ENCODE results near the gene C1orf210.
A peak's percentile ranks its signal among the peaks of the same experiment; 100 is the strongest.

C1orf210 gene

GRCh38 chr1:43293176-43293575, 7.8 kb upstream of the C1orf210 start:
- peak; percentile 19 for DNase-seq

- no peak for DNase-seq
Measured at GRCh38 chr1:43292679-43293078, 7.3 kb upstream of the C1orf210 start.

- no peak for DNase-seq
Measured at GRCh38 chr1:43292216-43292615, 6.8 kb upstream of the C1orf210 start.

GRCh38 chr1:43288785-43289706, 3.7 kb upstream of the C1orf210 start:
- no peak for DNase-seq

GRCh38 chr1:43288058-43288784, 2.8 kb upstream of the C1orf210 start:
- no peak for DNase-seq

GRCh38 chr1:43286533-43286932, 1.2 kb upstream of the C1orf210 start:
- no peak for DNase-seq

- DNase-seq, result no peak
Measured at GRCh38 chr1:43286115-43286514, 734 bp upstream of the C1orf210 start.

- DNase-seq, result no peak
Measured at GRCh38 chr1:43284546-43285110, 753 bp downstream of the C1orf210 start.

GRCh38 chr1:43284065-43284464, 1.3 kb downstream of the C1orf210 start:
- no peak for DNase-seq

GRCh38 chr1:43282220-43283195, 2.9 kb downstream of the C1orf210 start:
- no peak for DNase-seq

GRCh38 chr1:43280692-43281091, 4.7 kb downstream of the C1orf210 start:
- DNase-seq, result no peak

- DNase-seq, result no peak
Measured at GRCh38 chr1:43279666-43280065, 5.7 kb downstream of the C1orf210 start.

- DNase-seq, result no peak
Measured at GRCh38 chr1:43279161-43279560, 6.2 kb downstream of the C1orf210 start.

GRCh38 chr1:43277116-43277876, 8.1 kb downstream of the C1orf210 start:
- no peak for DNase-seq

- no peak for DNase-seq
Measured at GRCh38 chr1:43276673-43277072, 8.7 kb downstream of the C1orf210 start.

GRCh38 chr1:43275826-43276620, 9.4 kb downstream of the C1orf210 start:
- DNase-seq, result no peak

GRCh38 chr1:43274804-43275180, 10.6 kb downstream of the C1orf210 start:
- DNase-seq, result no peak

GRCh38 chr1:43274125-43274803, 11.1 kb downstream of the C1orf210 start:
- no peak for DNase-seq

- DNase-seq, result no peak
Measured at GRCh38 chr1:43273708-43274107, 11.7 kb downstream of the C1orf210 start.
